Mesodermal cell (in vitro differentiated cells): ENCODE results near the gene UHRF2. TPM values are rescaled to one million over a fixed set of nuclear protein-coding genes. Genes with fewer than 3 reads are reported as not detected.
A peak's percentile ranks its signal among the peaks of the same experiment; 100 is the strongest.
"Not testable (repeated sequence)": the region's sequence is repeated elsewhere in the genome, so short reads cannot be mapped to it uniquely, and the experiment has no call there.

Experiments used
- H3K27ac ChIP-seq: 2 replicates; pipeline ENCODE4 v1.7.0; 2013; ENCODE audit warnings: mild to moderate bottlenecking, low read depth, low read length, moderate library complexity; ENCODE audit not compliant: severe bottlenecking
- H3K36me3 ChIP-seq: 2 replicates; pipeline ENCODE4 v1.7.1; 2013; ENCODE audit warnings: mild to moderate bottlenecking, low read length, moderate library complexity; ENCODE audit not compliant: control insufficient read depth, insufficient read depth
- H3K4me1 ChIP-seq: one replicate; pipeline ENCODE4 v1.7.1; 2013; ENCODE audit warnings: mild to moderate bottlenecking, low read length; ENCODE audit not compliant: insufficient read depth, control insufficient read depth, poor library complexity, severe bottlenecking
- H3K4me3 ChIP-seq: 2 replicates; pipeline ENCODE4 v1.7.0; 2013; ENCODE audit warnings: low read length, control low read depth, mild to moderate bottlenecking; ENCODE audit not compliant: insufficient read depth, poor library complexity, severe bottlenecking; ENCODE audit errors: extremely low read depth
- H3K9me3 ChIP-seq: 2 replicates; pipeline ENCODE4 v1.7.1; 2013; ENCODE audit warnings: mild to moderate bottlenecking, low read length, moderate library complexity; ENCODE audit not compliant: control insufficient read depth
- WGBS, 2 experiments: methylation state at CpG; one replicate each; pipeline ENCODE4 v1.1.5; 2013; ENCODE audit warnings: missing lambda C conversion rate in 2 of 2; ENCODE audit not compliant: insufficient coverage in 2 of 2; 5-methylcytosine and 5-hydroxymethylcytosine counted together
- polyA plus RNA-seq, 2 experiments: library from polyadenylated mRNA; stranded (reverse); fragments of 50-300 nt; gene quantifications; one replicate each; pipeline ENCODE4 v1.2.3, GENCODE V29; 2013

Gene UHRF2, protein sequence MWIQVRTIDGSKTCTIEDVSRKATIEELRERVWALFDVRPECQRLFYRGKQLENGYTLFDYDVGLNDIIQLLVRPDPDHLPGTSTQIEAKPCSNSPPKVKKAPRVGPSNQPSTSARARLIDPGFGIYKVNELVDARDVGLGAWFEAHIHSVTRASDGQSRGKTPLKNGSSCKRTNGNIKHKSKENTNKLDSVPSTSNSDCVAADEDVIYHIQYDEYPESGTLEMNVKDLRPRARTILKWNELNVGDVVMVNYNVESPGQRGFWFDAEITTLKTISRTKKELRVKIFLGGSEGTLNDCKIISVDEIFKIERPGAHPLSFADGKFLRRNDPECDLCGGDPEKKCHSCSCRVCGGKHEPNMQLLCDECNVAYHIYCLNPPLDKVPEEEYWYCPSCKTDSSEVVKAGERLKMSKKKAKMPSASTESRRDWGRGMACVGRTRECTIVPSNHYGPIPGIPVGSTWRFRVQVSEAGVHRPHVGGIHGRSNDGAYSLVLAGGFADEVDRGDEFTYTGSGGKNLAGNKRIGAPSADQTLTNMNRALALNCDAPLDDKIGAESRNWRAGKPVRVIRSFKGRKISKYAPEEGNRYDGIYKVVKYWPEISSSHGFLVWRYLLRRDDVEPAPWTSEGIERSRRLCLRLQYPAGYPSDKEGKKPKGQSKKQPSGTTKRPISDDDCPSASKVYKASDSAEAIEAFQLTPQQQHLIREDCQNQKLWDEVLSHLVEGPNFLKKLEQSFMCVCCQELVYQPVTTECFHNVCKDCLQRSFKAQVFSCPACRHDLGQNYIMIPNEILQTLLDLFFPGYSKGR
- 35.5 TPM for polyA plus RNA-seq (2013, experiment 1 of 2)
- 35.2 TPM for polyA plus RNA-seq (2013, experiment 2 of 2)

DNA sequence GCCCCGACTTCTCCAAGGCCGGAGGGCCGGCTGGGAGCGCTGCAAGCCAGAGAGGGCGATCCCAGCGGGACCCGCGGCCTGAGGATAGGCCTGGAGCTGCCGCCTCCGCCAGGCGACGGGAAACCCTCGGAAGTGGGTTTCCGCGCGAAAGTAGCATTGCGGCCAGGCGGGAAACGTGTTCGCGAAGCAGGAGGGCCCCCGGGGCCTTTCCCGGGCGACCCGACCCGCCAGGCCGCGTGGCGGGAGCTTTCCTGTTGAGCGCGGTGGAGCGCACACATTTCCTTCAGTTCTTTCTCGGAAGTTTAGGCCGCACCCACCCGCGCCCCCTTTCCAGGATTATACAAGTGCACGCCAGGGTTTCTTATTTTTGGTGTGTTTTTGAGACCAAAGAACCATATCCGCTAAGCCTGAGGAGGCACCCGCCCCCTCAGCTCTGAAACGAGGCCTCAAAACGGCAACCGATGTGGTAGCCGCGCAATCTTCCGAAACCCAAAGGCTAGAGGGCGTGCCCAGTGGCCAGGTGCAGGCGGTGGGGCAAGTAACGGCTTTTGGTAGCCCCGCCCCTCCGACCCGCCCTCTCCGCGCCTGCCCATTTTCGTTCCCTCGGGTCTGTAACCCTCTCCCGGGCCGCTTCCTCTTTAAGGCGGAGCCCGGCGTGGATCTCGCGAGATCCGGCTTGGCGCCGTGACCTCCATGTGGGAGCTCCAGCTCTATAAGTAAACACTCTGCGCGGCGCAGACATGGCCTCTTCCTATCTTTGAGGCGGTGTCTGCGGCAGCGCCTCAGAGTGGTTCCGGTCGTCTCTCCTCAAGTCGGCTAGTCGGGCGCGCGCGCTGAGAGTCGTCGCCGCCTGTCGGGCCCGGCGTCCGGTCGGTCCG lies at the start of gene UHRF2:
UHRF2 (plus strand) TSS at position 713 of the 878 bp plus-strand sequence. CDS start 292 bp downstream, outside the sequence.
- Histone ChIP-seq H3K36me3 (peaks cover 12% of the 10 kb centered on the region), H3K4me3 (peak within 1 kb of the TSS; percentile 90), H3K4me1 (peaks cover 6% of the 10 kb centered on the region), H3K9me3 (peaks cover 4% of the 10 kb centered on the region), H3K27ac (peak within 1 kb of the TSS; percentile 81)
- 33 to 37% methylated on average over 77 to 85 of the region's 88 CpGs for WGBS, 2 experiments

DNA sequence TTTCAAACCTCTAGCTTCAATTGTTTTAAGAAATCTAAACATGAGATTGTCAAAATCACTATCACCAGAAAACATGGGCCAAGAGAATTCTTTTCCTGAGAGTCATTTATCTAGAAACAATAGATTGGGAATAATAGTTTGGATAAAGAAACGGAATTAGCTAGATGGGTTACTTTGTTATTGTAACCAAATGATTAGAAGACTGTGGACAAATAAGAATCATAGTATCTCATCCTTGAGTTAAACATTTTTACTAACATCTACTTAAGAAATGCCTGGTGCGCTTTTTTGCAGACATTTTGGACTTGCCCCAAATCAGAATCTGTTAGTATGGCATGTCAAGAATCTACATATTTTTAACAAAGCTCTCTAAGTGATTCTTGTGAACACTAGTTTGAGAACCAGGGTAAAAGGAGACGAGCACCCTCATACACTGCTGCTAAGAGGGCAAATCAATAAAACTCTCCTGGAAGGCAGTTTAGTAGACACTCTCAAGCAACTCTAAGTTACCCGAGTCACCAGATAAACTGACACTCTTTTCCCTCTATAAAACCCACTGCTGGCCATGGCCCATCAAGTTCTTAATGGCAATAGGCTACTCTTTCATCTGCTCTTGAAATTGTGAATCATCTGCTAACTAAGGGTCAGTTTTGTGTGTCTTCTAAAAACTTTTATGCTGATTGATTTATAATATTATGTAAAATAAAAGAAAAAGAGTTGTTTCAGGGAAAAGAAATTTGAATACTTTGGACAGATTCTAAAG lies 45.7 kb upstream of the UHRF2 start:
- H3K36me3 ChIP-seq, result no peaks in the 10 kb centered on the region
- 80 to 95% methylated on average over 2 of the region's 4 CpGs for WGBS, 2 experiments
- H3K27ac ChIP-seq, result no peak overlapping the region
- H3K4me3 ChIP-seq, result no peak overlapping the region
- peaks cover 10% of the 10 kb centered on the region for H3K9me3 ChIP-seq
- H3K4me1 ChIP-seq, result no peaks in the 10 kb centered on the region

DNA sequence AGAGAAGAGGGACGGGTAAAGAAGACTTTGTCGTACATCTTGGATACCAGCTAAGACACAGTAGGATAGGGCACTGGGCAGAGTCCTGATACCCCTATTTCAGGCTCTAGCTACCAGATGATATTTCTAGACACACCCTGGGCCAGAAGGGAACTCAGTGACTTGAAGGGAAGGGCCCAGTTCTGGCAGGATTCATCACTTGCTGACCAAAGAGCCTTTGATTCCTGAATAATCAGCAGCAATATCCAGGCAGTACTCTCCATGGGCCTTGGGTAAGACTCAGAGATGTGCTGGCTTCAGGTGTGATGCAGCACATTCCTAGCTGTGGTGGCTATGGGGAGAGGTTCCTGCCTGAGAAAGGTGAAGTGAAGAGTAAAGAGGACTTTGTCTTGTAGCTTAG lies 44.2 kb upstream of the UHRF2 start:
- Histone ChIP-seq H3K27ac (no peak overlapping the region), H3K4me3 (no peak overlapping the region), H3K4me1 (no peaks in the 10 kb centered on the region), H3K9me3 (peaks cover 10% of the 10 kb centered on the region), H3K36me3 (no peaks in the 10 kb centered on the region)
- 75% methylated on average over 2 of the region's 2 CpGs; no CpG with 5 or more reads in 1 of the 2 experiments for WGBS, 2 experiments

- not testable (repeated sequence) for H3K9me3 ChIP-seq, H3K27ac ChIP-seq, H3K4me3 ChIP-seq, H3K4me1 ChIP-seq, H3K36me3 ChIP-seq
- no CpG with 5 or more reads among the region's 4 CpGs for WGBS, 2 experiments
Observed at GRCh38 chr9:6381477-6382012, 31.5 kb upstream of the UHRF2 start.

DNA sequence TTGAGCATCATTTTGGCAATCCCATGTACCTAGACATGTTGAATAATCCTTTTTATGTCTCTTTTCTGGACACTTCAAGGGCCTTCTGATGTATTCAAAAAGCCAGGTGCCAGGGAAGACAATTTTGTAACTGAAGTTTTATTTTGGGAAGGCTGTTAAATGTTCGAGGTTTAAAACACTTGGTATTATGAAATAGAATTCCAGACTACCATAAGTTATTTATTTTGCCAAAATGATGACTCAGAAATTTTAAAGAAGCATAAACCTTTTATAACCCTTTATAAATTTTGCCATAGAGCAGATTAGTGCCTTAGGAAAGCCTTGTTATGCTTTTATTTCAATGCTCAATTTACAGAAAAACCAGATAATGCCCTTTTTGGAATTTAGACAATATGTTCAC lies 30.3 kb upstream of the UHRF2 start:
- H3K27ac ChIP-seq, result no peak overlapping the region
- H3K4me3 ChIP-seq, result no peak overlapping the region
- no peaks in the 10 kb centered on the region for H3K36me3 ChIP-seq
- no CpG with 5 or more reads among the region's 1 CpG for WGBS, 2 experiments
- no peaks in the 10 kb centered on the region for H3K4me1 ChIP-seq
- no peaks in the 10 kb centered on the region for H3K9me3 ChIP-seq

- H3K27ac ChIP-seq, result no peak overlapping the region
- 81 to 89% methylated on average over 3 to 4 of the region's 7 CpGs for WGBS, 2 experiments
- H3K9me3 ChIP-seq, result no peaks in the 10 kb centered on the region
- no peak overlapping the region for H3K4me3 ChIP-seq
- H3K4me1 ChIP-seq, result no peaks in the 10 kb centered on the region
- H3K36me3 ChIP-seq, result no peaks in the 10 kb centered on the region
Observed at GRCh38 chr9:6383551-6384225, 29.3 kb upstream of the UHRF2 start.

- Histone ChIP-seq H3K4me1 (no peaks in the 10 kb centered on the region), H3K4me3 (no peak overlapping the region), H3K9me3 (no peaks in the 10 kb centered on the region), H3K27ac (no peak overlapping the region), H3K36me3 (no peaks in the 10 kb centered on the region)
- 93 to 100% methylated on average over 1 to 2 of the region's 2 CpGs for WGBS, 2 experiments
Observed at GRCh38 chr9:6384732-6385131, 28.3 kb upstream of the UHRF2 start.

DNA sequence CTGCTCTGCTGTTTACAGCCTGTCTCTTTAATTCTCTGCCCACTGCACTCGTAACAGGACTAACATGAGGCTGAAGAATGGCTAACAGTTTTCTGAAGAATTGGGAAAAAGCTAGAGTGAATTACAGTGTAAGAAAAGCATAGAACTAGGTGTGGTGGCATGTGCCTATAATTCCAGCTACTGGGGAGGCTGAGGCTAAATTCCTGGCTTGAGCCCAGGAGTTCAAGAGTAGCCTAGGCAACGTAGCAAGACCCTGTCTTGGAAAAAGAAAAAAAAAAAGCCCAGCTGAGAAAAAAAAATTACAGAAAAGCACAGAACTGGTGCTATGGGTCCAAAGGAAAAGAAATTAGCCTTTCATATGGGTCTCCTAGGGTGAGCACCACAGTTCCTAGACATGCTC lies 13.9 kb upstream of the UHRF2 start:
- Histone ChIP-seq H3K27ac (no peak overlapping the region), H3K4me3 (no peak overlapping the region), H3K36me3 (no peaks in the 10 kb centered on the region), H3K9me3 (no peaks in the 10 kb centered on the region), H3K4me1 (no peaks in the 10 kb centered on the region)
- 60 to 71% methylated on average over 1 of the region's 2 CpGs for WGBS, 2 experiments

DNA sequence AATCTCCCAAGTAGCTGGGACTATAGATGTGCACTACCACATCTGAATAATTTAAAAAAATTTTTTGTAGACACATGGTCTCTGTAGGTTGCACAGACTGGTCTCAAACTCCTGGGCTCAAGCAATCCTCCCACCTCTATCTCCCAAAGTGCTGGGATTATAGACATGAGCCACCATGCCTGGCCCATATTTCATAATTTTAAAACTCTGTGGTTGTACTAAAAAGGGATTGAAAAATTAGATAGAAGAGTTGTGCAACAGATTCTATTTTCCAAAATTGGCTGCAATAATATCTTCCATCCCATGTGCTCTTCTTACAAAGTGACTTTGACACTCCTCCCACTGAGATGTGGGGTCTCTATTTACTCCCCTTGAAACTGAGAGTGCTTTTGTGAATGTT lies 7.6 kb upstream of the UHRF2 start:
- Histone ChIP-seq H3K4me3 (no peak overlapping the region), H3K4me1 (no peaks in the 10 kb centered on the region), H3K36me3 (no peaks in the 10 kb centered on the region), H3K27ac (no peak overlapping the region), H3K9me3 (no peaks in the 10 kb centered on the region)
